ENCODE results near the gene IL22RA1.

DNA sequence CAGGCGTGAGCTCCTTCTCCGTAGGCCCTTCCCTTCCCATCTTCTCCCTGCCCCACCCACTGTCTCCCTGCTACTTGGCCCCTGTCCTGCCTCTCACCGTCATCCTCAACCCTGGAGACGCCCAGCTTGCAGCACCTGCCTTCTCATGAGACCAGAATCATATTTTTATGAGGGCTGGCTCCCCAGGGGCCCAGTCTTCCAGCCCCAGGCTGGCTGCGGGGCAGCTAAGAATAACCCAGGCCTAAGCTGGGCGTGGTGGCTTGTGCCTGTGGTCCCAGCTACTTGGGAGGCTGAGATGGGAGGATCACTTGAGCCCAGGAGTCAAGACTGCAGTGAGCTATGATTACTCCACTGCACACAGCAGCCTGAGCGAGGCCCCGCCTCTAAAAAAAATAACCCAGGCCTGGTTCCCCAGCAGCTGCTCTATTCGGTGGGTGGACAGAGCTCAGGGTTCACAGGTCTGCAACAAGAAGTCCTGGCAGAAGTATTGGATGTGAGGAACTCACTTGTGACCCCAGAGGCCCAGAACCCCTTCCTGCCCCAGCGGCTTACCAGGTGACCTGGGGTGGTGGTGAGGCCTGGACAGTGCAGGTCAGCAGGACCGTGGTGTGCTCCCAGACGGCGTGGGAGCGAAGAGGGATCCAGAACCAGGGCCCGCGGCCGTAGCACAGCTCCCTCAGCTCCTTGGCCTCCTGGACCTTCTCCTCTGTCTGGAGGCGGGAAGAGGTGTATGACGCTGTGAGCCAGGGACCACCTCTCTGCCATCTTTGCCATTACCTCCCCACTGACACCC, 37.4 kb downstream of the IL22RA1 start:
- TF ChIP-seq, protein P1, sequence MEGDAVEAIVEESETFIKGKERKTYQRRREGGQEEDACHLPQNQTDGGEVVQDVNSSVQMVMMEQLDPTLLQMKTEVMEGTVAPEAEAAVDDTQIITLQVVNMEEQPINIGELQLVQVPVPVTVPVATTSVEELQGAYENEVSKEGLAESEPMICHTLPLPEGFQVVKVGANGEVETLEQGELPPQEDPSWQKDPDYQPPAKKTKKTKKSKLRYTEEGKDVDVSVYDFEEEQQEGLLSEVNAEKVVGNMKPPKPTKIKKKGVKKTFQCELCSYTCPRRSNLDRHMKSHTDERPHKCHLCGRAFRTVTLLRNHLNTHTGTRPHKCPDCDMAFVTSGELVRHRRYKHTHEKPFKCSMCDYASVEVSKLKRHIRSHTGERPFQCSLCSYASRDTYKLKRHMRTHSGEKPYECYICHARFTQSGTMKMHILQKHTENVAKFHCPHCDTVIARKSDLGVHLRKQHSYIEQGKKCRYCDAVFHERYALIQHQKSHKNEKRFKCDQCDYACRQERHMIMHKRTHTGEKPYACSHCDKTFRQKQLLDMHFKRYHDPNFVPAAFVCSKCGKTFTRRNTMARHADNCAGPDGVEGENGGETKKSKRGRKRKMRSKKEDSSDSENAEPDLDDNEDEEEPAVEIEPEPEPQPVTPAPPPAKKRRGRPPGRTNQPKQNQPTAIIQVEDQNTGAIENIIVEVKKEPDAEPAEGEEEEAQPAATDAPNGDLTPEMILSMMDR (IDR thresholded peaks at IDR 0.05): no peak
- no peak for TF ChIP-seq POLR2A (IDR thresholded peaks at IDR 0.05)

Data from lower leg skin (tissue), 3 donors.